ENCODE data around the gene ARFGAP1. TPM values are rescaled to one million over a fixed set of nuclear protein-coding genes. Genes with fewer than 3 reads are reported as not detected.
"Not testable (repeated sequence)": the region's sequence is repeated elsewhere in the genome, so short reads cannot be mapped to it uniquely, and the experiment has no call there.

Gene ARFGAP1
- total RNA-seq, 2 donors from 2014 or later = 52.7 to 162 TPM

GRCh38 chr20:63249891-63250290, 22.7 kb upstream of the ARFGAP1 start:
- Histone ChIP-seq H3K27me3 (peaks cover 0 to 14% of the 10 kb centered on the region in 2 donors), H3K4me3 (no peak overlapping the region), H3K9me3 (no peaks in the 10 kb centered on the region), H3K27ac (no peak overlapping the region), H3K36me3 (replicated peaks in 1 of 2; ENCODE audit: insufficient read depth in 1 of 2, low read depth in 2 of 2) (no peaks in the 10 kb centered on the region), H3K4me1 (peaks cover 19% of the 10 kb centered on the region)
- TF ChIP-seq POLR2A (IDR thresholded peaks at IDR 0.05) (no peak), CTCF (IDR thresholded peaks at IDR 0.05) (no peak)
- 89 to 90% methylated on average over 6 to 15 of the region's 15 CpGs for WGBS, 2 donors
- DNase-seq (no peak), ATAC-seq (no peak)
- intact Hi-C loops (cut with DNase I) = no loop called here

- ATAC-seq; H3K27ac ChIP-seq; H3K4me3 ChIP-seq; intact Hi-C loops (cut with DNase I); H3K9me3 ChIP-seq; H3K36me3 ChIP-seq (replicated peaks in 1 of 2; ENCODE audit: insufficient read depth in 1 of 2, low read depth in 2 of 2): not testable (repeated sequence)
- H3K27me3 ChIP-seq = peaks cover 0 to 24% of the 10 kb centered on the region in 2 donors
- DNase-seq = peak in 2 of 4 donors; percentile 10 to 20
- 25 to 38% methylated on average over 12 to 13 of the region's 14 CpGs for WGBS, 2 donors
- peaks cover 19% of the 10 kb centered on the region for H3K4me1 ChIP-seq
These were observed 21.3 kb upstream of the ARFGAP1 start for GRCh38 chr20:63251350-63251749.

DNA sequence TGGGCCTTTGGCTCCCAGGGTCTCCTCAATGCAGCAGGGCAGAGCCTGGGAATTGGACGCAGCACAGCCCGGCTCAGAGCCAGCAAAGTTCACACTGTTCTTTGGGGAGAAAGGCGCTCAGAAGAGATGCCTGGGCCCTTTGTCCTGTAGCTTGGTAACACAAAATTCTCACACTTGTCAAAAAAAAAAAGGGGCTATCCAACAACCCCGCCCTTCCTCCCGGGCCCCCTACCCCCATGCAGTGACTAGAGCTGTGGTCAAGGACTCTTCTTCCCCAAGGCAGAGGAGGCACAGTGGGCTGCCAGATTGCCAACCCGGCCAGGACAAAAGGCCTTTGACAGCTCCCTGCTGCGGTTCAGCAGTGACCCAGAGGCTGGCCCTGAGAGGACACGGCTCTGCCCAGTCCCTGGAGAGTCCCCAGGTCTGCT, 20.3 kb upstream of the ARFGAP1 start:
- H3K9me3 ChIP-seq = no peaks in the 10 kb centered on the region
- H3K27me3 ChIP-seq = peaks cover 0 to 24% of the 10 kb centered on the region in 2 donors
- intact Hi-C loops (cut with DNase I) = no loop called here
- no peak overlapping the region for H3K4me3 ChIP-seq
- H3K36me3 ChIP-seq (replicated peaks in 1 of 2; ENCODE audit: insufficient read depth in 1 of 2, low read depth in 2 of 2) = no peaks in the 10 kb centered on the region
- no peak overlapping the region for H3K27ac ChIP-seq
- ATAC-seq (no peak), DNase-seq (no peak)
- TF ChIP-seq CTCF (IDR thresholded peaks at IDR 0.05) (no peak), POLR2A (IDR thresholded peaks at IDR 0.05) (no peak)
- WGBS, 2 donors = 49 to 62% methylated on average over 5 to 8 of the region's 8 CpGs
- H3K4me1 ChIP-seq = peaks cover 12% of the 10 kb centered on the region

DNA sequence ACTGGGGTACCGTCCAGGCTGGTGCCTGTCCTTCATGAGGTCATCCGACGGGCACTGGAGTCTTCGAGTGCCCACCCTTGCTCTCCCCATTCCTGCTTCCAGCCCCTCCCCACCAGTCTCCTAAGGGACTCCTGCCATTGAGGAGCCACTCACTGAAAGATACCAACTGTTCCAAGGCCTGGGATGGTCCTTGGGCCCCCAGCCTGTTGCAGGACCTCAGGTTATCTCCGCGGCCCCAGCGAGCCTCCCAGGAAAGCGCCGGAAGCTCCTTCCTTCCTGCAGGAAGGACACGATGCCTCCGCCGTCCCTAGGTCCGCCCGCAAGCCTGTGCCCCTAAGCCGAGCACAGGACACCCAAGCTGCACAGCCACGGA, 19.6 kb upstream of the ARFGAP1 start:
- ATAC-seq = no peak
- 12 to 18% methylated on average over 4 to 16 of the region's 16 CpGs for WGBS, 2 donors
- no peaks in the 10 kb centered on the region for H3K9me3 ChIP-seq
- intact Hi-C loops (cut with DNase I) = no loop called here
- H3K36me3 ChIP-seq (replicated peaks in 1 of 2; ENCODE audit: insufficient read depth in 1 of 2, low read depth in 2 of 2) = no peaks in the 10 kb centered on the region
- no peak for DNase-seq
- H3K4me1 ChIP-seq = peaks cover 12% of the 10 kb centered on the region
- peaks cover 0 to 20% of the 10 kb centered on the region in 2 donors for H3K27me3 ChIP-seq
- TF ChIP-seq CTCF (IDR thresholded peaks at IDR 0.05) (no peak), POLR2A (IDR thresholded peaks at IDR 0.05) (no peak)
- no peak overlapping the region for H3K27ac ChIP-seq
- H3K4me3 ChIP-seq = no peak overlapping the region

DNA sequence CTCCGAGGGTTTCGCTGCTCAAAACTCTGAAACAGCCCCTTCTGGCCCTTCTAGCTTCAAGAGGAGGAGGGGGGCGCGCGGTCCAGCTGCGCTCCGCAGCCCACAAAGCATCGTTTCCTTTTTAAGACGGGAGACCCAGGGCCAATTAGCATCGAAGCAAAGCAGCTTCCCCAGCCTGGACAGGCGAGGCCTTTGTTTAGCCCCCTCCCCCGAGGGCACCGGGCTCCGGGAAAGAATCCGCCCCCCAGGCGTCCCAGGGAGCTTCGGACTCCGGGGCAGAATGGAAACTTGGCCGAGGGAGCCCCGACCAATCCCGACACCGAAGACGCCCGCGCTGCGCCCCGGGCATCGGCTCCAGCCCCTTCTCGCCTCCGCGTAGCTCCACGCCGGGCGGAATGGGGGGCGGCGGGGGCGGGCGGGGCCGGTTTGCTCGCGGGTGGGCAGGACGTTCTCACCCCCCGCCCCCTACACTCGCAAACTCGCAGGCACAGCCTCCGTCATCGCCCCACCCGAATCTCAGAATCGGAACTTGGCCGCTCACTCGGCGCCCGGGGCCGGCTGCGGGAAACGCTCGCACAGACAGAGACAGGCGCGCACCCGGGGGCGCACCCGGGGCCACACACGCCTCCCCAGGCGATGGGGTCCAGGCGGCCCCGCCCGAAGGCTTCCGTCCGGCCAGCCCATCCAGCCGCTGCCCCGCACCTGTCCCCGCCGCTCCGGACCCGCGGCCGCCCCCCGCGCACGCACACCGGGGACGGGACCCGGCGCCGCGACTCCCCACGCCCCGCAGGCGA, 19.0 kb upstream of the ARFGAP1 start:
- Histone ChIP-seq H3K4me3 (no peak overlapping the region), H3K9me3 (no peaks in the 10 kb centered on the region), H3K36me3 (replicated peaks in 1 of 2; ENCODE audit: insufficient read depth in 1 of 2, low read depth in 2 of 2) (no peaks in the 10 kb centered on the region), H3K27me3 (peaks cover 0 to 19% of the 10 kb centered on the region in 2 donors), H3K27ac (no peak overlapping the region), H3K4me1 (peaks cover 12% of the 10 kb centered on the region)
- ATAC-seq = no peak
- TF ChIP-seq CTCF (IDR thresholded peaks at IDR 0.05) (no peak), POLR2A (IDR thresholded peaks at IDR 0.05) (no peak)
- intact Hi-C loops (cut with DNase I) = no loop called here
- 0 to 1% methylated on average over 2 to 82 of the region's 89 CpGs for WGBS, 2 donors
- DNase-seq = no peak
